IgD-negative memory B cell (primary cell): ENCODE results near the gene CNN1. TPM values are rescaled to one million over a fixed set of nuclear protein-coding genes. Genes with fewer than 3 reads are reported as not detected.
"Not testable (repeated sequence)": the region's sequence is repeated elsewhere in the genome, so short reads cannot be mapped to it uniquely, and the experiment has no call there.

ENCODE experiments used
- H3K27ac Mint-ChIP-seq, 3 donors: one replicate each; pipeline ENCODE4 v1.8.0; 2020 to 2022; ENCODE audit warnings: mild to moderate bottlenecking in 3 of 3, mixed read lengths in 3 of 3, moderate library complexity in 1 of 3
- H3K27me3 Mint-ChIP-seq: one replicate; pipeline ENCODE4 v1.8.0; 2021; ENCODE audit warnings: mixed read lengths
- H3K36me3 Mint-ChIP-seq: one replicate; pipeline ENCODE4 v1.8.0; 2020; ENCODE audit warnings: mild to moderate bottlenecking, mixed read lengths
- H3K4me1 Mint-ChIP-seq, 3 donors: one replicate each; pipeline ENCODE4 v1.8.0; 2020 to 2022; ENCODE audit warnings: mixed read lengths in 3 of 3, mild to moderate bottlenecking in 1 of 3
- H3K4me3 Mint-ChIP-seq, 4 donors: one replicate each; pipeline ENCODE4 v1.8.0; 2020 to 2022; ENCODE audit warnings: mild to moderate bottlenecking in 4 of 4, mixed read lengths in 4 of 4, moderate library complexity in 3 of 4
- H3K9me3 Mint-ChIP-seq, 3 donors: one replicate each; pipeline ENCODE4 v1.8.0; 2020 to 2021; ENCODE audit warnings: mixed read lengths in 3 of 3, mild to moderate bottlenecking in 1 of 3
- polyA plus RNA-seq: library from polyadenylated mRNA; unstranded; fragments of 300-500 nt; fragmentation: Illumina TruSeq; gene quantifications from one replicate; pipeline ENCODE4 v1.2.3, GENCODE V29; 2021

Gene CNN1
- polyA plus RNA-seq, 1 donor from 2014 or later, result not detected

DNA sequence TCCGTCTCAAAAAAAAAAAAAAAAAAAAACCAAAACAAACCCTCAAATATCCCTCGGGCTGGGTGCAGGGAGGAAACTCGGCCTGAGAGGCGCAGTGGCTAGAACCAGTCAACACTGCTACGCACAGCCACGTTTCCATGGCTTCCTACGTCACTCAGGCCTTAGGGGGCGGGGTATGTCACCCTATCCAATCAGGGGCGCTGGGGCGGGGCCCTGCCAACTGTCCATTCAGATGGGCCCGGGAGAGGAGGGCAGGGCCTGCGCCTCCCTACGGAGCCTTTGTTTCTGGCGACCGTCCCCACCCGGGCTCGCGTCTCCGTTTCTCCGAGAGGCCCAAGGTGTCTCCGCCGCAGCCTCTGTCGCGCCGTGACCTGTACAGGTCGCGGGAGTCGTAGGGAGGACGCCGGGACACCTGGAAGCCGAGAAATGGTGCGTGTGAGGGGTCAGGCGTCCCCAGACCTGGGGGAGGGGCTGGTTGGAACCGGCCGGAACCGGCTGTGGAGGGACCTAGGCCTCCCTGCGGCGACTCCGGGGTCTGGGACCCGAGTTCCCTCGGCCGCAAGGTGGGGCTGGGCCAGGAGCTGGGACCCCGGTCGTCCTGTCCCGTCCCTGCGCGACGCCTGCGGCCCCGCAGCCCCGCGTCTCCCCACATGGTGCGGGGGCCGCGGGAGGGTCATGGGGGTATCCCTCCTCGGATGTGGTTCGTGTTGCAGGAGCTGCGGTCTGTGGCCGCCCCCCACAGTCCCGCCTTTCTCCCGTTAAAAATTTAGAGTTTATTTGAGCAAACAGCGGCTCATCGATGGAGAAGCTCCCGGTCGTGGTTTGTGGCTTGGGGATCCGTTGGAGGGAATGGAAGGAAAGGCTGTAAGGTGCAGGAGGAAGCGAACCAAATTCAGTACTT, 58.8 kb downstream of the CNN1 start, which contains the start of gene ZNF627:
ZNF627 (plus strand) TSS at position 282 of the 901 bp plus-strand sequence; CDS start at position 427, 145 bp downstream.
- peaks cover 19 to 24% (median 21%) of the 10 kb centered on the region in 3 donors for H3K4me1 Mint-ChIP-seq
- no peaks in the 10 kb centered on the region for H3K27me3 Mint-ChIP-seq
- peaks cover 4% of the 10 kb centered on the region for H3K36me3 Mint-ChIP-seq
- H3K4me3 Mint-ChIP-seq, result peak within 1 kb of the TSS; percentile 85 to 97 (median 90)
- peak within 1 kb of the TSS; percentile 80 to 98 (median 92) for H3K27ac Mint-ChIP-seq
- peaks cover 0 to under 1% (median 0%) of the 10 kb centered on the region in 3 donors for H3K9me3 Mint-ChIP-seq

DNA sequence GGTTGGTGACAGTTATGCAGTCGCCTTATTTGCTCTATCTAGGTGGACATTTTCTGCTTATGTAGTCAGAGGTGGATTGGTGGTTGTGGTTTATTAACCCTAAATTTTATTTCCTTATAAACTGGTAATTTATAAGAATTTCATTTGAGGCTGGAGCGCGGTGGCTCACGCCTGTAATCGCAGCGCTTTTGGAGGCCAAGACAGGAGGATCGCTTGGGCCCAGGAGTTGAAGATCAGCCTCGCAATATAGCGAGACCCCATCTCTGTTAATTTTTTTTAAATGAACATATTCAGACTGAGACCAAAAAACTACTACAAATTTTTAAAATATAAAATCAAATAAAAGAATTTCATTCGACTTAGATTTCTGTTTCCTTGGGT, 59.4 kb downstream of the CNN1 start:
- no peaks in the 10 kb centered on the region for H3K27me3 Mint-ChIP-seq
- peak overlapping the region; percentile 84 to 97 (median 85) for H3K4me3 Mint-ChIP-seq
- H3K9me3 Mint-ChIP-seq, result peaks cover 0 to 1% (median 0%) of the 10 kb centered on the region in 3 donors
- peak overlapping the region in 2 of 3 donors; percentile 66 to 98 for H3K27ac Mint-ChIP-seq
- peaks cover 19 to 27% (median 24%) of the 10 kb centered on the region in 3 donors for H3K4me1 Mint-ChIP-seq
- peaks cover 6% of the 10 kb centered on the region for H3K36me3 Mint-ChIP-seq

DNA sequence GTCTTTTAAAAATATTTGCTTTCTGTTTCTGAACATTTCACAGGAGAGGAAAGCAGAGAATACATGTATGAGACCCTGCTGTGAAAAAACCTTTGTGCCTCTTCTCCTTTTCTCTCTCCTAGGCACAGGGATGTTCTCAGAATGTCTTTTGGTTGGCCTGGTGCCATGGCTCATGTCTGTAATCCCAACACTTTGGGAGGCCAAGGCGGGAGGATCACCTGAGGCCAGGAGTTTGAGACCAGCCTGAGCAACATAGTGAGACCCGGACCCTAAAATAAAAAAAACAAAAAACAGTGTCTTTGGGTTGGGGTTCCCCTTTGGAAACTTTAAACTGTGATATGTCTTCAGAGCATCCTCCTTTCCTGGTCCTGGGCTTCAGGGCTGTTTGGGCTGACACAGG, 60.1 kb downstream of the CNN1 start:
- Mint-ChIP-seq H3K4me3 (peak overlapping the region; percentile 44 to 85 (median 78)), H3K9me3 (peaks cover 0 to 1% (median 0%) of the 10 kb centered on the region in 3 donors), H3K27ac (peak overlapping the region in 2 of 3 donors; percentile 42 to 64), H3K36me3 (peaks cover 6% of the 10 kb centered on the region), H3K27me3 (no peaks in the 10 kb centered on the region), H3K4me1 (peaks cover 19 to 27% (median 24%) of the 10 kb centered on the region in 3 donors)

DNA sequence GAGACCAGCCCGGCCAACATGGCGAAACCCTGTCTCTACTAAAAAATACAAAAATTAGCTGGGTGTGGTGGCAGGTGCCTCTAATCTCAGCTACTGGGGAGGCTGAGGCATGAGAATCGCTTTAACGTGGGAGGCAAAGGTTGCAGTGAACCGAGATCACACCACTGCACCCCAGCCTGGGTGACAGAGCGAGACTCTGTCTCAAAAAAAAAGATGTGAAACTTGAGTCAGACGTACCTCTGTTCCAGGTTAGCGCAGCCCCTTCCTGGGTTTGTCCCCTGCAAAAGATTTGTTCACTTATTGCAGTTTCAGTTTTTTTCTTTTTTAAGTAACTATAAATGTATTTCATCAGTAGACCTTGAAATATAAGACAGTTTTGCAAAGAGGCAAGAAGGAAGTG, 61.1 kb downstream of the CNN1 start:
- Mint-ChIP-seq H3K36me3 (peaks cover 10% of the 10 kb centered on the region), H3K4me1 (peaks cover 19 to 27% (median 24%) of the 10 kb centered on the region in 3 donors), H3K4me3 (peak overlapping the region in 2 of 4 donors; percentile 17 to 65)
- H3K9me3 Mint-ChIP-seq, H3K27me3 Mint-ChIP-seq, H3K27ac Mint-ChIP-seq: not testable (repeated sequence)

Other genes starting within 250 kb of the CNN1 start
- gene TSPAN16, start 242.7 kb upstream of the CNN1 start, polyA plus RNA-seq, result not detected
- gene RAB3D, start 199.2 kb upstream of the CNN1 start, polyA plus RNA-seq, result 2.7 TPM
- 101 TPM for gene TMEM205, start 192.6 kb upstream of the CNN1 start, polyA plus RNA-seq
- gene CCDC159, start 192.3 kb upstream of the CNN1 start, polyA plus RNA-seq, result 24.1 TPM
- 1.9 TPM for gene PLPPR2, start 183.4 kb upstream of the CNN1 start, polyA plus RNA-seq
- 6.4 TPM for gene SWSAP1, start 164.2 kb upstream of the CNN1 start, polyA plus RNA-seq
- 8.1 TPM for gene EPOR, start 154.5 kb upstream of the CNN1 start, polyA plus RNA-seq
- 2.4 TPM for gene RGL3, start 119.5 kb upstream of the CNN1 start, polyA plus RNA-seq
- gene ODAD3, start 103.7 kb upstream of the CNN1 start, polyA plus RNA-seq, result 0.89 TPM
- 77.5 TPM for gene PRKCSH, start 103.2 kb upstream of the CNN1 start, polyA plus RNA-seq
- gene ELAVL3, start 57.8 kb upstream of the CNN1 start, polyA plus RNA-seq, result not detected
- gene ZNF653, start 33.0 kb upstream of the CNN1 start, polyA plus RNA-seq, result 4.3 TPM
- 38.7 TPM for gene ECSIT, start 9.7 kb upstream of the CNN1 start, polyA plus RNA-seq
- gene ELOF1, start 20.4 kb downstream of the CNN1 start, polyA plus RNA-seq, result 183 TPM
- gene ACP5, start 38.8 kb downstream of the CNN1 start, polyA plus RNA-seq, result 109 TPM
- gene ZNF627, start 58.6 kb downstream of the CNN1 start, polyA plus RNA-seq, result 7.7 TPM
- gene ZNF823, start 200.1 kb downstream of the CNN1 start, polyA plus RNA-seq, result 2.5 TPM
- 9.3 TPM for gene ZNF441, start 228.1 kb downstream of the CNN1 start, polyA plus RNA-seq